ENCODE data around the gene MCRS1. TPM values are rescaled to one million over a fixed set of nuclear protein-coding genes. Genes with fewer than 3 reads are reported as not detected.
"Not testable (repeated sequence)": the region's sequence is repeated elsewhere in the genome, so short reads cannot be mapped to it uniquely, and the experiment has no call there.

MCRS1 gene
- total RNA-seq, 3 donors from 2014 or later, result 51.6 to 66.7 (median 55.9) TPM

- intact Hi-C loops (cut with DNase I, micrococcal nuclease), result no loop called here
Observed at GRCh38 chr12:49609059-49609874, 41.3 kb upstream of the MCRS1 start.

DNA sequence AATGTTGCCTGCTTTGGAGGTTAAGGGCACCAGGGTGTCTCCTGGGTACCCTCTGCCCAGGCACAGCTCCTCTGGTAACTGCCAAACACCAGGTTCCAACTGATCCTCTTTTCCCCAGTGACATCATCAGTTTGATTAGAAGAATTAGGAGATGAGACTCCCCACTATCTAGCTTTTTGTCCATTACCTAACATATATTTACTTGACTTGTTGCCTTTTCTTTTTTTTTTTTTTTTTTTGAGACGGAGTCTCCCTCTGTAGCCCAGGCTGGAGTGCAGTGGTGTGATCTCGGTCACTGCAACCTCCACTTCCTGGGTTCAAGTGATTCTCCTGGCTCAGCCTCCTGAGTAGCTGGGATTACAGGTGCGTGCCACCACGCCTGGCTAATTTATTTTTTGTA, 37.6 kb upstream of the MCRS1 start, which contains the start of gene FAM186B:
TSS of gene FAM186B (minus strand) at position 101 of the 400 bp plus-strand sequence. CDS start 162 bp downstream, outside the sequence.
- H3K36me3 ChIP-seq (ENCODE audit: low read depth); H3K4me1 ChIP-seq (ENCODE audit: low read depth); H3K4me3 ChIP-seq; intact Hi-C loops (cut with DNase I, micrococcal nuclease); ATAC-seq; DNase-seq; H3K9me3 ChIP-seq: not testable (repeated sequence)

More at GRCh38 chr12:49609059-49609874, 41.3 kb upstream of the MCRS1 start:
- DNase-seq, result no peak
- TF ChIP-seq CTCF (IDR thresholded peaks at IDR 0.05), result no peak
- Histone ChIP-seq H3K4me3 (no peak overlapping the region), H3K36me3 (ENCODE audit: low read depth) (no peaks in the 10 kb centered on the region), H3K9me3 (no peaks in the 10 kb centered on the region), H3K4me1 (ENCODE audit: low read depth) (no peaks in the 10 kb centered on the region)
- ATAC-seq, result no peak

DNA sequence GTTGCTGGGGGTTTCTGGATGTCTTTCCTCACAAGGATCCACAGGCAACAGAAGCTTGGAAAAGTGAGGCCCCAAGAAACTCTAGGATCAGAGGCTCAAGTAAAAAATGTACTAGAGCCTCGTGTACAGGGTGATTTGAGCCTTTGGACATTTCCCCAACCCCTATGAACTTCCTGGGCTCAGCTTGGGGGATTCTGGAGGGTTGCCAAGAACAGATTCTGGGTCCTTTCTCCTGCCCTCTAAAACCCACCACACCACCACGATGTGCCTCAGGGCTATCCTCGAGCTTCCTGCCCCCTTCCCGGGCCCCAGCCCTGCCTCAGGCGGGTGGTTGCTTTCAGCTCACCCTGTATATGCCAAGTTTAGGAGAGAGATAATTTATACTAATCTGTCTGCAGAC, 36.9 kb upstream of the MCRS1 start:
- Histone ChIP-seq H3K36me3 (ENCODE audit: low read depth) (no peaks in the 10 kb centered on the region), H3K4me3 (no peak overlapping the region), H3K9me3 (no peaks in the 10 kb centered on the region), H3K4me1 (ENCODE audit: low read depth) (no peaks in the 10 kb centered on the region)
- TF ChIP-seq CTCF (IDR thresholded peaks at IDR 0.05), result no peak
- ATAC-seq, result no peak
- no peak for DNase-seq
- intact Hi-C loops (cut with DNase I, micrococcal nuclease), result no loop called here

DNA sequence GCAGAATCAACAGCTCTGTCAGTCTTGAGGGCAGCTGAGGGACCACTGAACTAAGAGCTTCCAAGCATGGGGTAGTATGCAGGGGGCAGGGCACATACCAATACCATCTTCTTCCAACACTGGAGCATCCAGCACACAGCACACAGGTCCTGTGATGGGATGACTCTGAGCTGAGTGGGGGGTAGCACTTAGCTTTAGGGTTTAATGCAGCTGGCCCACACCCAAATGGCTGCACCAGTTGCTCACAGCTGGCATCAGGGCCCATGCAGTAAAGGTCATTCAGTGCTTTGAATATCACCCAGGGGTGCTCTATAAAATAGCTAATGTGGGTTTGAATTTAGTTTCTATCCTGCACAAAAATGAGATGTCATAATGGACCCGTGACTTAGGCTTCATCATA, 35.8 kb upstream of the MCRS1 start:
- no peak for ATAC-seq
- Histone ChIP-seq H3K4me1 (ENCODE audit: low read depth) (no peaks in the 10 kb centered on the region), H3K9me3 (no peaks in the 10 kb centered on the region), H3K4me3 (no peak overlapping the region), H3K36me3 (ENCODE audit: low read depth) (no peaks in the 10 kb centered on the region)
- no peak for TF ChIP-seq CTCF (IDR thresholded peaks at IDR 0.05)
- DNase-seq, result no peak
- intact Hi-C loops (cut with DNase I, micrococcal nuclease), result no loop called here

DNA sequence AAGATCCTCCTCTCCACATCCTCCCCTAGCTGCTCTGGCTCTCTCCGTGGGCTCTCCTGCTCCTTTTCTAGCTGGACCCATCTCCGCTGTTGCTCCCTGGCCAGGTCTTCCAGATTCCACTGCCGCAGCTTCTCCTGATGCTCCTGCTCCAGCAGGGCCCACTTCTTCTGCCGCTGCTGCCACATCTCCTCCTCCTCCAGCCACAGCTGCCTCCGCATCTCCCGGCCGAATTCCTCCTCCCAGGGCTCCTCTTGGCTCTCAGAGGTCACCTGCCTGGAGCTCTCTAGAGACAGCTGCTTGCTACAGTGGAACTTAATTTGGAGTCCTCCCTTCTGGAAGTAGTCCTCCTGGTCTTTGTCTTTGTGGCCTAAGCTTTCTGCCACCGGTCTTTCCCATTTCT, 32.0 kb upstream of the MCRS1 start:
- intact Hi-C loops (cut with DNase I, micrococcal nuclease), result no loop called here
- ATAC-seq (no peak), DNase-seq (no peak)
- Histone ChIP-seq H3K4me1 (ENCODE audit: low read depth) (no peaks in the 10 kb centered on the region), H3K36me3 (ENCODE audit: low read depth) (no peaks in the 10 kb centered on the region), H3K9me3 (no peaks in the 10 kb centered on the region), H3K4me3 (no peak overlapping the region)
- no peak for TF ChIP-seq CTCF (IDR thresholded peaks at IDR 0.05)

DNA sequence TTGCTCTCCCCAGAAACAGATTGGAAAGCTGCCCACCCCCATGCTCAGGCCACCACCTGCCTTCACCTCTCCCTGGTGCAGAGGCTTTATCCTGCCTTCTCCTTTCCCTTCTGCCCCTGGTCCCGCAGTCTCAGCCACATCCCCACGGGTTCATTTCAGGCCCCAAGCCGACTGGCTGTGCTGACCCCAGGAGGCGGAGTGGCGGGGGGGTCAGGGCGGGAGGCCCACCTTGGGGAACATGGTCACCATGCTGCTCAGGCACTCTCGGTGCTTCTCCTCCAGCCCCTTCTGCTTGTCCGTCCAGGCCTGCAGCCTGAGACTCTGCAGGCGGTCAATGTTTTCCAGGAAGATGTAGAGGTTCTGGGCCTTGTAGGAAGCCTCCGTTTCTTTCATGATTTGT, 30.6 kb upstream of the MCRS1 start:
- ATAC-seq (no peak), DNase-seq (no peak)
- intact Hi-C loops (cut with DNase I, micrococcal nuclease), result no loop called here
- Histone ChIP-seq H3K9me3 (no peaks in the 10 kb centered on the region), H3K4me1 (ENCODE audit: low read depth) (no peaks in the 10 kb centered on the region), H3K4me3 (no peak overlapping the region), H3K36me3 (ENCODE audit: low read depth) (no peaks in the 10 kb centered on the region)
- no peak for TF ChIP-seq CTCF (IDR thresholded peaks at IDR 0.05)
